Measurements from ENCODE around the gene CCDC152.

DNA sequence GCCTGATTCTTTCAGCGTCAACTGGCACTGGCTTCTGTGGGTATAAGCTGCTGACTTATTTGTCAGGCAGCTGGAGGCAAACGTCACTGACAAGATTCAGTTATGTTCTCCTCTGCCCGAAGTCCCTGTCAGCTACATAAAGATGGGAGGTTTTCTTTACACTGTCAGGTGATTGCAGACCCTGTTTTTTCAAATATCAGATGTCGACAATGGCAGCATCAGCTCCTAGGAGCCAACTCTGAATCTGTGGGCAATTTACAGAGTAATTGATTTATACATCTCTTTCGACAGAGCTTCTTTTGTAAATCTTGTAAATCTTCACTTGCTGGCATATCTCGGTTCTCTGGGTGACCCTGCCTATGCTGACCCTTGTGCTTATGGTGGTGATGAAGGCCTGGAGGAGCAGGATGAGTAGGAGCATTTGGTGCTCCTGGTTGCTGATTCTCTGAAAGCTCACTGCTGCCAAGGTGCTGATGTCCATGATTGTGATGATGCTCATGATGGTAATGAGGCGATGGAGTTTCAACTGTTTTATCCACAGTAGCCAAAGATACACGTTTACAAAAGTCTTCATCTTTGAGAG, 44.2 kb downstream of the CCDC152 start:
- TF ChIP-seq, protein P1, sequence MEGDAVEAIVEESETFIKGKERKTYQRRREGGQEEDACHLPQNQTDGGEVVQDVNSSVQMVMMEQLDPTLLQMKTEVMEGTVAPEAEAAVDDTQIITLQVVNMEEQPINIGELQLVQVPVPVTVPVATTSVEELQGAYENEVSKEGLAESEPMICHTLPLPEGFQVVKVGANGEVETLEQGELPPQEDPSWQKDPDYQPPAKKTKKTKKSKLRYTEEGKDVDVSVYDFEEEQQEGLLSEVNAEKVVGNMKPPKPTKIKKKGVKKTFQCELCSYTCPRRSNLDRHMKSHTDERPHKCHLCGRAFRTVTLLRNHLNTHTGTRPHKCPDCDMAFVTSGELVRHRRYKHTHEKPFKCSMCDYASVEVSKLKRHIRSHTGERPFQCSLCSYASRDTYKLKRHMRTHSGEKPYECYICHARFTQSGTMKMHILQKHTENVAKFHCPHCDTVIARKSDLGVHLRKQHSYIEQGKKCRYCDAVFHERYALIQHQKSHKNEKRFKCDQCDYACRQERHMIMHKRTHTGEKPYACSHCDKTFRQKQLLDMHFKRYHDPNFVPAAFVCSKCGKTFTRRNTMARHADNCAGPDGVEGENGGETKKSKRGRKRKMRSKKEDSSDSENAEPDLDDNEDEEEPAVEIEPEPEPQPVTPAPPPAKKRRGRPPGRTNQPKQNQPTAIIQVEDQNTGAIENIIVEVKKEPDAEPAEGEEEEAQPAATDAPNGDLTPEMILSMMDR (IDR thresholded peaks at IDR 0.05; ENCODE audit: insufficient read depth, low read length) = no peak
- TF ChIP-seq, protein P2, sequence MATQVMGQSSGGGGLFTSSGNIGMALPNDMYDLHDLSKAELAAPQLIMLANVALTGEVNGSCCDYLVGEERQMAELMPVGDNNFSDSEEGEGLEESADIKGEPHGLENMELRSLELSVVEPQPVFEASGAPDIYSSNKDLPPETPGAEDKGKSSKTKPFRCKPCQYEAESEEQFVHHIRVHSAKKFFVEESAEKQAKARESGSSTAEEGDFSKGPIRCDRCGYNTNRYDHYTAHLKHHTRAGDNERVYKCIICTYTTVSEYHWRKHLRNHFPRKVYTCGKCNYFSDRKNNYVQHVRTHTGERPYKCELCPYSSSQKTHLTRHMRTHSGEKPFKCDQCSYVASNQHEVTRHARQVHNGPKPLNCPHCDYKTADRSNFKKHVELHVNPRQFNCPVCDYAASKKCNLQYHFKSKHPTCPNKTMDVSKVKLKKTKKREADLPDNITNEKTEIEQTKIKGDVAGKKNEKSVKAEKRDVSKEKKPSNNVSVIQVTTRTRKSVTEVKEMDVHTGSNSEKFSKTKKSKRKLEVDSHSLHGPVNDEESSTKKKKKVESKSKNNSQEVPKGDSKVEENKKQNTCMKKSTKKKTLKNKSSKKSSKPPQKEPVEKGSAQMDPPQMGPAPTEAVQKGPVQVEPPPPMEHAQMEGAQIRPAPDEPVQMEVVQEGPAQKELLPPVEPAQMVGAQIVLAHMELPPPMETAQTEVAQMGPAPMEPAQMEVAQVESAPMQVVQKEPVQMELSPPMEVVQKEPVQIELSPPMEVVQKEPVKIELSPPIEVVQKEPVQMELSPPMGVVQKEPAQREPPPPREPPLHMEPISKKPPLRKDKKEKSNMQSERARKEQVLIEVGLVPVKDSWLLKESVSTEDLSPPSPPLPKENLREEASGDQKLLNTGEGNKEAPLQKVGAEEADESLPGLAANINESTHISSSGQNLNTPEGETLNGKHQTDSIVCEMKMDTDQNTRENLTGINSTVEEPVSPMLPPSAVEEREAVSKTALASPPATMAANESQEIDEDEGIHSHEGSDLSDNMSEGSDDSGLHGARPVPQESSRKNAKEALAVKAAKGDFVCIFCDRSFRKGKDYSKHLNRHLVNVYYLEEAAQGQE (IDR thresholded peaks at IDR 0.05; ENCODE audit: insufficient replicate concordance, low read depth) = no peak

All from HL-60 (cell line).